NCI-H226 (cell line): ENCODE results near the gene NPLOC4.
"Not testable (repeated sequence)": the region's sequence is repeated elsewhere in the genome, so short reads cannot be mapped to it uniquely, and the experiment has no call there.

Experiments used
- DNase-seq: peaks from one replicate; pipeline ENCODE4 v3.0.0-alpha.2; 2015

NPLOC4 gene

GRCh38 chr17:81543339-81543675, 93.6 kb downstream of the NPLOC4 start:
- DNase-seq = no peak

DNA sequence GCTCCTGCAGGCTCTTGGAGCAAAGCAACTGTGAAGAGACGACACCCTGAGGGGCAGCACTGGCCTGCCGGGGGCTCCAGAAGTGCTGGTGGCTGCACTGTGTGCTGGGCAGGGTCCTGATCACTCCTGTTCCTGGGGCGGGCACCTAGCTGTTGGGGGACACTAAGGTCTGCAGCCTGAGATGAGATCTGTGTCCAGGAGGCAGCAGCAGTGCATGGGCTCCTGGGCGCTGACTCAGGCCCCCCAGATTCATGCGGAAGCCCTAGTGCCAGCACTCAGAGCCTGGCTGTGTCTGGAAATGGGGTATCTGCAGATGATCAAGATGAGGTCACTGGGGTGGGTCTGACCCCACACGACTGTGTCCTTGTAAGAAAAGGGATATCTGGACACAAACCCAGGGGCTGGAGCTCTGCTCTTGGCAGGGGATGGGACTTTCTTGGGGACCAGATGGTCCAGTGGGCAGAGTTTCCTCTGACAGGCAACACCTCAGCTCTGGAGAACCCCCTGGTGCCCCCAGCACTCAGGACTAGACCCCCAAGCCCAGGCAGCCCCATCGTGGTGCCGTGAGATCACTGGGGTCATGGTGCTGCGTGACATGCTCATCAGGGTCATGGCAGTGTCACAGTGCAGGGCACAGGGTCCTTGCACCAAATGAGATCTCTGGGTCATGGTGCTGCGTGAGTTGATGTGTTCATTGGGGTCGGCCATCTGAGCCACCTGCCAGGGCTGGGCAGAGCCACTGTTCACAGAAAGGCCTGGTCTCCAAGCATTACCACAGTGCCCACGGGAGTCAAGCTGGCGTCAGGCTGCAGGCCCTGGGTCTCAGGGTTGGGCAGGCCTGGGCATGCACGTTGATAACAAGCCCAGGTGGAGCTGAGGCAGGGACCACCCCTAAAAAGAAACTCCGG, 94.2 kb downstream of the NPLOC4 start:
- DNase-seq = no peak

GRCh38 chr17:81541123-81541522, 95.8 kb downstream of the NPLOC4 start:
- DNase-seq = no peak

DNA sequence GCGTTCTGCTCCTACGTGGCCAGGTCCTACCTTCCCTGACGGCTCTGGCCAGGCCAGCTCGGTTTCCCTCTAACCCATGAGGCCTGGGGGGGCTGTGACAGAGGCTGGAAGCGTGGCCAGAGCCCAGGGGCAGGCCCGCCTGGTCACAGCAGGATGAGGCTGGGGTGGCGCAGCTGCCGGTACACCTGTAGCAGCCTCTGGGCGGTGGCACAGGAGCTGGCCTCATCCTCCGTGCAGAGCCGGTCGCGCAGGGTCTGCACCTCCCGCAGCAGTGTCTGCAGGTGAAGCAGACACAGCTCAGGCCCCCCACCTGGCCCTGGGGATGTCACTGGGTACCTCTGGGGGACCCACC, 96.3 kb downstream of the NPLOC4 start:
- no peak for DNase-seq

- DNase-seq = no peak
Measured at GRCh38 chr17:81539961-81540675, 96.8 kb downstream of the NPLOC4 start.

DNA sequence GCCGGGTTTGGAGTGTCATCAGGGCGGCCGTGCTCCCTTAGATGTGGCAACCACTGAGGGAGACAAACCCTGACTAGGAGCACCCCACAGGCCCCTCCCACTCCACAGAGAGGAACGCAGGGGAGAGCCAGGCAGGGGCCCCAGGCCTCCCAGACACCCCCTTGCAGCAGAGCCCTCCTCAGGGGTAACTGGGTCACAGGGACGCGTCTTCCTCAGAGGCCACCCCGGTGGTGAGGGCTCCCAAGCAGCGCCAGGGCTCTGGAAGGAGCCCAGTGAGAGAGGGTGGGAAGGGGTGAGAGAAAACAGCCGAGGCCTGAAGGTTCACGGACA, 97.4 kb downstream of the NPLOC4 start:
- no peak for DNase-seq

- no peak for DNase-seq
Measured at GRCh38 chr17:81538651-81539570, 98.0 kb downstream of the NPLOC4 start.

DNA sequence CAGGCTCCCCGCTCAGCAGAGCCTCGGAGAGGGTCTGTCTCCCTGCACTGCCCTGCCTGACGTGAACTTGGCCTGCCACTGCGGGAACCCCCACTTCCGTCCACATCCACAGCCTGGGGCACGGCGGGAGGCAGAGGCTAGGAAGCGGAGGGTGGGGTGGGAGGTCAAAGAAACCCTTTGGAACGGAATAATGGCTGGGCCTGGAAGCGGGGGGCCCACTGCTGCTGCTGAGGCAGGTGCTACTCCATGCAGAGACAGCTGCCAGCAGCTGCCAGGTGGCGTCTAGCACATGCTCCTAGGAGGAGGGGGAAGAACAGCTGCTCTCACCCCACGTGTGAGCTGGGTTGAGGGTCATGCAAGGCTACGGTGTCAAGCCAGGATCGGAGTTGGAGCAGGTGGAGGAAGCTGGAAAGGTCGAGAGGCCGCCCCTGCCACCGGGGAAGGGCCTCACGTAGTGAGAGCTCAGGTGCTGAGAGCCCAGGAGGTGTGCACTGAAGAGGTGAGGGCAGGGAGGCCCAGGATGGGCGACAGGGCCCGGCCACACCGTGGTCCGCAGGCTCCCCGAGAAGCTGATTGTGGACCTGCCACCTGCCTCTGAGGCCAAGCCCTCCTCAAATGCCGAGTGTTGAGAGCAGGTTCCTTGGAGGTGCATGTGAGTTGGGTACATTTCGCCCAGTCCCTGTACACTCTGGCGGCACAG, 98.9 kb downstream of the NPLOC4 start:
- no peak for DNase-seq

- DNase-seq = no peak
Measured at GRCh38 chr17:81537343-81537855, 99.5 kb downstream of the NPLOC4 start.

DNA sequence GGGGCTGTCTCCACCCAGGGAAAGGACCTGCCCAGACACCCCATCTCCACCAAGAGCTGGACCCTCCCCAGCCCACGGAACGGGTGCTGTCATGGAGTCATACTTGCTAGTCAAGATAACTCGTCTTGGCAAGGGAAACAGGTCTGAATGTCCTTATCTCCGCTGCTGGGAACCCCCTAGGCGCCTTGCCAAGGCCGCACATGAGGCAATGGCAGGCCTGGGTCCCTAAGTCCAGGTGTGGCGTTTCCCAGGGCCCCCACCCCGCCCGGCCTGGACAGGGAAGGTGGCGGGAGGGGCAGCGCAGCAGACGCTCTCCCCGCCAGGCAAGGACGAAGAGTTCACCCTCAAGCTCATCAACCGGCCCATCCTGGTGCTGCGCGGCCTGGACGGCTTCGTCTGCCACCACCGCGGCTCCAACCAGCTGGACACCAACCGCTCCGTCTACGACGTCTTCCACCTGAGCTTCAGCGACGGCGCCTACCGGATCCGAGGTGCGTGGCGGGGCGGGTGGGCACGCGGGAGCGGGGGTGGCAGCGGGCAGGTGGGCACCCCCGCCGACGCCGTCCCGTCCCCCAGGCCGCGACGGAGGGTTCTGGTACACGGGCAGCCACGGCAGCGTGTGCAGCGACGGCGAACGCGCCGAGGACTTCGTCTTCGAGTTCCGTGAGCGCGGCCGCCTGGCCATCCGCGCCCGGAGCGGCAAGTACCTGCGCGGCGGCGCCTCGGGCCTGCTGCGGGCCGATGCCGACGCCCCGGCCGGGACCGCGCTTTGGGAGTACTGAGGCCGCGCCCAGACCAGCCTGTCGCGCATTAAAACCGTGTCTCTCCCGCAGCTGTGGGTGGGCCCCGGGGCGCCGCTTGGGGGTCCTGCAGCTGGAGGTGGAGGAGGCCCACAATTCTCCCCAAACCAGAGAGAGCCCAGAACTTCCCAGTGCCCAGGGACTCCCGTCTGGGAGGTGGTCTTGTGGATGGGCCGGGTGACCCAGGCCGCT, 100.3 kb downstream of the NPLOC4 start:
- no peak for DNase-seq

DNA sequence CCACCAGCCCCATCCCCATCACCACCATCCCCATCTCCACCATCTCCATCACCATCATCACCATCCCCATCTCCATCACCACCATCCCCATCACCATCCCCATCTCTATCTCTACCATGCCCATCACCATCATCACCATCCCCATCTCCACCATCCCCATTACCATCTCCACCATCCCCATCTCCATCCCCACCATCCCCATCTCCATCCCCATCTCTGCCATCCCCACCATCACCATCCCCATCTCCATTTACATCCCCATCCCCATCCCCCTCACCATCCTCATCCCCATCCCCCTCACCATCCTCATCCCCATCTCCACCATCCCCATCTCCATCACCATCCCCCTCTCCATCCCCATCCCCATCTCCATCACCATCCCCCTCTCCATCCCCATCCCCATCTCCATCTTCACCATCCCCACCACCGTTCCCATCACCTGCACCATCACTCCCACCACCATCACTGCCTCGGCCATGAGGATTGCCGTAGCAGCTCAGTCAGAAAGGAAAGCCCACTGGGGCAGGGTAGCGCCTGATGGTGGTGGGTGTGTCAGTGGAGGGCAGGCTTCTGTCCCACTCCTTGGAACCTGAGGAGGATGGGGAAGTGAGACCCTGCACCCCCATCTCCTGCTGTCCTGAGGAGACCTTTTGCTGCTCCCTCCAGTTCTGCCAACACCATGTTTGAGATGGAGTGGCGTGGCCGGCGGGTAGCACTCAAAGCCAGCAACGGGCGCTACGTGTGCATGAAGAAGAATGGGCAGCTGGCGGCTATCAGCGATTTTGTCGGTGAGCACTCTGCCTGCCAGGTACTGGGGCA, 101.2 kb downstream of the NPLOC4 start:
- no peak for DNase-seq

GRCh38 chr17:81535007-81535328, 101.9 kb downstream of the NPLOC4 start:
- DNase-seq = no peak

- no peak for DNase-seq
Measured at GRCh38 chr17:81534157-81535006, 102.5 kb downstream of the NPLOC4 start.

DNA sequence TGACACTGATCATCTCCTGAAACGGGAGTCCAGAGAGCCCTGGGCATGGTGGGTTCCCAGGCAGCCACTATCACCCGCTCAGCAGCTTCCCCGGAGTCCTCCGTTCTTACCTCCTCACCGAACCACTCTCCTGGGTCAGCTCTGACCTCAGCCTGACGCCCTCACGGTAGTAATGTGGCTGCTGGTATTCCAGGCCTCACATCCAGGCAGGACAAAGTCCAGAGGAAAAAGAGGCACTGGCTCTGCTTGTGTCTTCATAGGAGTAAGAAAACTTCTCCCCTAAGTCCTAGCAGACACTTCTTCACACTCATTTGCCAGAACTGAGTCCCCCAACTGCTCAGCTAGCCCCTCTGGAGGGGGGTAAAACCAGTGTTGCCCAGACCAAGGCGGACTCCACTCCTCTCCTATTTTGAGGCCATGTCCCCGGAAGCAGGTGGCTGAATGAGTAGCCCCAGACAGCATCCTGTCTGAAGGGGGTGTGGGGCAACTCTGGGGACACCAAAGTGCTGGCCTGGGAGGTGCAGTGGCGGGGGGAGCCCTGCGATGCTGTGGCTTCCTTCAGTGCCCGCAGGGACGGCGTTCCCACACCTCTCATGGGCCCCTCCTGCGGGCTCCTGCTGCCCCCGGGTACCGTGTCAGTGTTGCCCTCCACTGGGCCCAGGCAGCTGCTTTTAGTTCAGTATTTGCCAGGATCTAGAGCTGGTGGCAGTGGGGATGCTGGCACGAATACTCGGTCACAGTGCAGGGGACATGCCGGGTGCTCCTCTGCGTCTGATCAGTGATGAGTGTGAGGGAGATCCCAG, 103.4 kb downstream of the NPLOC4 start:
- DNase-seq = no peak

GRCh38 chr17:81532490-81533287, 104.2 kb downstream of the NPLOC4 start:
- no peak for DNase-seq

- not testable (repeated sequence) for DNase-seq
Measured at GRCh38 chr17:81531998-81532404, 104.9 kb downstream of the NPLOC4 start.

- not testable (repeated sequence) for DNase-seq
Measured at GRCh38 chr17:81531013-81531412, 105.9 kb downstream of the NPLOC4 start.

DNA sequence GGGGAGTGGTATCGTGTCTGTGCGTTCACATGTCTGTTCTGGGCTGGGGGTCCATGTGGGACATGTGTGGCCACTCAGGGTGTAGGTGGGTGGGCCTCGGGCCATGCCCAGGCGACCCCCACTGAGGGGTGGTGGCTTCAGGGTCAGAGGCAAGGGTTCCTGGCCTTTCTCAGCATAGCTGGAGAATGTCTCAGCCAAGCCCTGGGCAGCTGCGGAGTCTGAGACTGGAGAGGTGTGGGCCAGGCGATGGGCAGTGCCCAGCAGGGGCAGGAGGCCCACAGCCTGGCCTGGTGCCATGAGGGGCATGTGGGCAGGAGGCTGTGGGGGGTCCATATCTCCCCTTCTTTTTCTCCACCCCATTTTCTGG, 107.5 kb downstream of the NPLOC4 start:
- no peak for DNase-seq
